Aorta (tissue), 5 donors: Measurements from ENCODE around the gene HIPK2. TPM values are rescaled to one million over a fixed set of nuclear protein-coding genes. Genes with fewer than 3 reads are reported as not detected.

Experiments used
- ATAC-seq: fragments of 200-7000 bp; cut with Tn5 transposase; one replicate; pipeline ENCODE4 v1.9.1; 2022; ENCODE audit warnings: moderate library complexity; ENCODE audit not compliant: low FRiP score
- DNase-seq, 2 donors: peaks; one replicate each; pipeline ENCODE4 v3.0.0-alpha.2; 2020
- H3K27ac ChIP-seq, 2 donors: one replicate each; pipeline ENCODE4 v1.5.1; 2013; ENCODE audit warnings: low read length in 2 of 2, mild to moderate bottlenecking in 2 of 2, moderate library complexity in 2 of 2, control low read depth in 1 of 2, inconsistent platforms in 1 of 2, low read depth in 1 of 2
- H3K27me3 ChIP-seq, 2 donors: one replicate each; pipeline ENCODE4 v1.6.1; 2013; ENCODE audit warnings: control low read depth in 1 of 2, low read length in 1 of 2, mild to moderate bottlenecking in 1 of 2, moderate library complexity in 1 of 2; ENCODE audit not compliant: insufficient read depth in 2 of 2, control insufficient read depth in 1 of 2
- H3K36me3 ChIP-seq, 2 donors: one replicate each; pipeline ENCODE4 v1.6.1; 2013; ENCODE audit warnings: control low read depth in 1 of 2, low read length in 1 of 2, mild to moderate bottlenecking in 1 of 2; ENCODE audit not compliant: insufficient read depth in 2 of 2, control insufficient read depth in 1 of 2
- H3K4me1 ChIP-seq, 2 donors: one replicate each; pipeline ENCODE4 v1.6.1; 2013; ENCODE audit warnings: low read length in 2 of 2, control low read depth in 1 of 2, mild to moderate bottlenecking in 1 of 2, moderate library complexity in 1 of 2; ENCODE audit not compliant: insufficient read depth in 2 of 2, control insufficient read depth in 1 of 2
- H3K4me3 ChIP-seq, 2 donors: one replicate each; pipeline ENCODE4 v1.5.1; 2013; ENCODE audit warnings: low read length in 2 of 2, control low read depth in 1 of 2, mild to moderate bottlenecking in 1 of 2
- H3K9me3 ChIP-seq: one replicate; pipeline ENCODE4 v1.6.1; 2013; ENCODE audit warnings: mild to moderate bottlenecking, low read length; ENCODE audit not compliant: control insufficient read depth
- WGBS, 2 donors: extraction: QIAGEN DNeasy Blood & Tissue Kit; methylation state at CpG; one replicate each; pipeline ENCODE4 v1.1.7; 2013; 5-methylcytosine and 5-hydroxymethylcytosine counted together
- intact Hi-C, 2 donors: fragments of 100-400 bp; cut with DNase I; formaldehyde crosslinking; loops; one replicate each; pipeline versions ENCODE4 v1.14.2 to v1.15.0; 2022
- polyA plus RNA-seq, 2 donors: library from polyadenylated mRNA; stranded (reverse); fragments of 200-250 nt; gene quantifications; one replicate each; pipeline ENCODE4 v1.2.3, GENCODE V29; 2013
- total RNA-seq, 2 donors: library from RNA; stranded (reverse); fragmentation: NEBNext Ultra II Directional; extraction: Animal tissue kit (Norgen Biotek cat#: 25700); gene quantifications; one replicate each; pipeline ENCODE4 v1.2.1, GENCODE V29; 2021
- donor health status: healthy with polysubstance abuse.
- donor health status: Bipolar disorder and iron deficiency.
- donor health status: DM: no; HTN: no; CAD: no.
- donor health status: DM: no; HTN: no; CAD: no.
- donor health status: DM: yes; HTN: yes; CAD: no.

The HIPK2 gene
- total and polyA plus RNA-seq, 4 donors = 9.4 to 108 (median 23.9) TPM

DNA sequence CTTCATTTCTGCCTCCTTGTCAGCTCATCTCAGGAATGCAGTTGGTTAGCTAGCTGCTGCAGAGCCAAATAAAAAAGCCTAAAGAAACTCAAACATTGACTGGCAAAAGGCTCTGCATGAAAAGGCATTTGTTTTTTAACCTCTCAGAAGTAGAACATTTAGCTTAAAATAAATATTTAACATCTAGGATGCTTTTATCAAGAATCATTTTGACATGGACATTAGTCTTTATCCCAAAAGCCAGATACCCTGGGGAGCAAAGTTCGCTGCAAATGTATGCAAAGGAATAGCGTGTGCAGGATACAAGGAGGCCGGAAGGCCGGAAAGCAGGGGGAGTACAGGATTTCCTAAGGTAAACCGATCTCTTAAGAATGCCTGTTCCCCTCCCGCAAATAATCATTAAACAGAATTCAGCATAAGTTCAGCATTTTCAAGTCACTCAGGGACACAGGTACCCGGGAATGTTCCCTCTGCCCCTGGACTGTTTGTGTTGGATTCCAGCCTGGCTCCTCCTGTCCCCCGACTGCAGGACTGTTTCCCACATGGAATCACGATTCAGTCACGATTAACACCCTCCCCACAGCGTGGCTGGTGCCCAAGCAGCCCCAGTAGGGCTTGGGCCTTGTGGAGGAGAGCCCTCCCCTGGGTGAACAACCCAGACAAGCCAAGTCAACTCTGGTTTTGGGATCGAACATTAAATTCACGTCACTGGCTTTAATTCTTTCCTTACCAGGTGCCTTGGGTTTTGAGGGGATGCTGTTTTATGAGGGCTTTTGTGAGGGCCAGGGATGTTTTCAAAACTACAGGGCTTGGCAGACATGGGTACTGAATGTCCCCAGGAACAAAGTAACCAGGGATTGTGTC is 97.8 kb downstream of the HIPK2 start:
- peak in 1 of 2 donors; percentile 82 for DNase-seq
- no peaks in the 10 kb centered on the region for H3K9me3 ChIP-seq
- peaks cover 0 to 16% of the 10 kb centered on the region in 2 donors for H3K4me1 ChIP-seq
- no peak overlapping the region for H3K4me3 ChIP-seq
- H3K27ac ChIP-seq = peak overlapping the region; percentile 80 to 95
- no peaks in the 10 kb centered on the region for H3K27me3 ChIP-seq
- H3K36me3 ChIP-seq = no peaks in the 10 kb centered on the region
- 8 to 12% methylated on average over 13 of the region's 13 CpGs for WGBS, 2 donors
- intact Hi-C loops = loop anchor here (2.0 to 5.0 kb wide), 4 partner anchors 33 to 97 kb away; partner anchors contain the start of gene HIPK2 (in 1 of the 2)
- ATAC-seq = peak; percentile 63

DNA sequence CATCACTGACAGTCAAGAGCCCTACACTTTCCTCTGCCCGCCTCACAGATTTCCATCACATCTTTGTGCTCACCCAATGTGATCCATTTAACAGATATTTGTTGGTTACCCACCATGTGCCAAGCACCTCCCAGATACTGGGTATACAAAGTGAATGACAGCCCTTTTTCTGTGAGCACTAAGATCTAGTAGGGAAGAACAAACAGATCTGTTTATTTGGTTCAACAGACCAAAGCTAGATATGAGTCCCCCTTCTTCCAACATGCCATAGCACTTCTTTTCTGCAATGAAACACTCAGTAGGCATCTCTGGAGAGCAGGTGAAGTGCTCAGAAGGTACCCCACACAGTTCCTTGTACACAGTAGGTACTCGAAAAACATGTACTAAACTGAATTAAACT is 101.4 kb downstream of the HIPK2 start:
- WGBS, 2 donors = 98% methylated on average over 2 of the region's 2 CpGs
- ATAC-seq = no peak

DNA sequence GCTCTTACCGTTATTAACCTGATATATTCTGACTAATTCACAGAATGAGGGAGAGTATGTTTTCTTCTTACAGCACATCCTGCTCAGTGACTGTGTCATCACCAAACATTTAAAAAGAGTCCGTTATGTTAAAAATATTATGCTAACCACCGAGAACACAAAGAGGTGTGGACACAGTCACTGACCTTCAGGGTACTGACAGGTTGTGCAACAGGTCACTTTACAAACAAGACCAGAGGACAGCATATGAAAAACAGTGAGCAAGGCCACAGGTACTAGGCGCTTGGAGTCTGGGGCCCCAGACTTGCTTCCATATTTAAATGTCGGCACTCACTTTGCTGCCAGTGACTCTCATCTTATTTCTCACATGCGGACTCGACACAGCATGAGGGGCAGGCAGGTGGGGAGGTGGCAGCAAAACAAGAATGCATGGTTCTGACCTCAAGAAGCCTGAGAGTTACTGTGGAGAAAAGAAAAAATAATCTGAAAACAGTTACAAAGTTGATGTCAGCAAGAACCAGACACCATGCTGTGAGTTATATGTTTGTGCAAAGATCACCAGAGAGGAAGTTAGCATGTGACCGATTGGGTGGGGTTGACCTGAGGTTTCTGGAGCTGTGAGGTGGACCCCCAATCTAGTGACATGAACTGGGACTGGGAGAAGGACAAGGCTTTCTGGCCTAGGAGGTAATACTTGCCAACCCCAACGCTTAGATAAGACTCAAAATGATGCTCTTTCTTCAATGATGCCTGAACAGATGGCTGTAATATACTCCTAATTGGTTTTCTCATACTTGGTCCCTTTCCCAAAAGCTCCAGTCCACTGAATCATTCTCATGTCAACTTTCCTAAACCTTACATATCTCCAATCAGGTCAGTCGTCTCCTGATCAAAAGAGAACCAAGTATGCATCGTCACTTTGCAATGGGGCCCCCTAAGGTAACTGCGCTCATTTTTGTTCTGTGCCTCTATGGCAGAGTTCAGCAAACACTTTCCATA is 102.4 kb downstream of the HIPK2 start:
- ATAC-seq = no peak
- 84 to 85% methylated on average over 12 of the region's 12 CpGs for WGBS, 2 donors
- Histone ChIP-seq H3K4me1 (peaks cover 0 to 6% of the 10 kb centered on the region in 2 donors), H3K9me3 (no peaks in the 10 kb centered on the region), H3K4me3 (no peak overlapping the region), H3K27ac (no peak overlapping the region), H3K27me3 (no peaks in the 10 kb centered on the region), H3K36me3 (peaks cover 0 to 3% of the 10 kb centered on the region in 2 donors)
- no peak for DNase-seq
- intact Hi-C loops = no loop called here

More for the DNA sequence above, 101.4 kb downstream of the HIPK2 start:
- intact Hi-C loops = no loop called here
- DNase-seq = no peak
- H3K27ac ChIP-seq = no peak overlapping the region
- peaks cover 0 to 3% of the 10 kb centered on the region in 2 donors for H3K36me3 ChIP-seq
- no peak overlapping the region for H3K4me3 ChIP-seq
- no peaks in the 10 kb centered on the region for H3K27me3 ChIP-seq
- no peaks in the 10 kb centered on the region for H3K9me3 ChIP-seq
- H3K4me1 ChIP-seq = peaks cover 0 to 10% of the 10 kb centered on the region in 2 donors

DNA sequence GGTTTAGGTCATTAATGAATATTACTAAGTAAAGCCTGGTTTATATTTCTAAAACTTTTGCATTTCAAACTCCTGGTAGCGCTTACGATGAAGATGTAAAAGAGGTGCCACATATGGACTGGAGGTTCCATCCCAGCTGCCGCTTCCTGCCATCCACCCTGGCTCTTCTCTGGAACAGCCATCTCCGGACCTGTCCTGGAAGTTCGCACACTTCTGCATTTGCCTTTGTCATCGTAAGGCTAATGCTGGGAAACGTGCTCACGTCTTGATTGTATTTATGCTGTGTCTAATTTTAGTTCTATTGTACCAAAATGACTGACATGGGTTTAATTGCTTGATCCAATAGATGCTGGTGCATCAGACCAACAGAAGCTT is 103.1 kb downstream of the HIPK2 start:
- Histone ChIP-seq H3K27ac (no peak overlapping the region), H3K27me3 (no peaks in the 10 kb centered on the region), H3K4me1 (peaks cover 0 to 5% of the 10 kb centered on the region in 2 donors), H3K36me3 (peaks cover 0 to 3% of the 10 kb centered on the region in 2 donors), H3K4me3 (no peak overlapping the region), H3K9me3 (no peaks in the 10 kb centered on the region)
- no peak for ATAC-seq
- 69 to 71% methylated on average over 8 of the region's 8 CpGs for WGBS, 2 donors
- no peak for DNase-seq
- intact Hi-C loops = no loop called here

DNA sequence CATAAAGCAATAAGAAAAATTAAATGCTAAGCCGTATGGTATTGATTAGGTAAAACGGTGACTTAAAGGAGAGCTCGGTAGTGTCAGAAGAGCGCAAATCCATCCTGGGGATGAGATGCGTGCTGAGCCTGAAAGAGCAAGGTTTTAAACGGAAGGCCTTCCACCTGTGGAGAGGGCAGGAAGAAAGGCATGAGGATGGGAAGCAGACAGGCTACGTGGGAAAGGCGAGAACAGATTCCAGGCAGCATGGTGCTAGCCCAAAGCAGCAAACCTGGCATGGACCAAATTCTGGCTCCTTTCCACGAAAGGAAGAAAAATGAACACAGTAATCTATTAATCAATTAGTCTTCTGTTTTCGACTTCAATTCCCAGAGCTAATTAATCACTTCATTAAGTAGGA is 103.5 kb downstream of the HIPK2 start:
- DNase-seq (no peak), ATAC-seq (no peak)
- Histone ChIP-seq H3K27ac (no peak overlapping the region), H3K27me3 (no peaks in the 10 kb centered on the region), H3K4me3 (no peak overlapping the region), H3K4me1 (peaks cover 0 to under 1% of the 10 kb centered on the region in 2 donors), H3K9me3 (no peaks in the 10 kb centered on the region), H3K36me3 (peaks cover 0 to 3% of the 10 kb centered on the region in 2 donors)
- 87 to 89% methylated on average over 10 of the region's 10 CpGs for WGBS, 2 donors
- intact Hi-C loops = no loop called here

DNA sequence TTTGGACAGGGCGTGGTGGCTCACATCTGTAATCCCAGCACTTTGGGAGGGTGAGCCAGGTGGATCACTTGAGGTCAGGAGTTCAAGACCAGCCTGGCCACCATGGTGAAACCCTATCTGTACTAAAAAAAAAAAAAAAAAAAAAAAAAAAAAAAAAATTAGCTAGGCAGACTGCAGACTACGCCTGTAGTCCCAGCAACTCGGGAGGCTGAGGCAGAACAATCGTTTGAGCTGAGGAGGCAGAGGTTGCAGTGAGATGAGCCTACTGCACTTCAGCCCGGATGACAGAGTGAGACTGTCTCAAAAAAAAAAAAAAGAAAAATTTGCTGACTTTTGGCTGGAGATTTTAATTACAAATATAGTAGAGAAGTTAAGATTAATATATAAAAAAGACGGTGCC is 104.0 kb downstream of the HIPK2 start:
- Histone ChIP-seq H3K27me3 (no peaks in the 10 kb centered on the region), H3K4me1 (no peaks in the 10 kb centered on the region), H3K27ac (no peak overlapping the region), H3K4me3 (no peak overlapping the region), H3K36me3 (peaks cover 0 to 3% of the 10 kb centered on the region in 2 donors), H3K9me3 (no peaks in the 10 kb centered on the region)
- ATAC-seq (no peak), DNase-seq (no peak)
- intact Hi-C loops = no loop called here
- WGBS, 2 donors = 92 to 94% methylated on average over 6 of the region's 6 CpGs

DNA sequence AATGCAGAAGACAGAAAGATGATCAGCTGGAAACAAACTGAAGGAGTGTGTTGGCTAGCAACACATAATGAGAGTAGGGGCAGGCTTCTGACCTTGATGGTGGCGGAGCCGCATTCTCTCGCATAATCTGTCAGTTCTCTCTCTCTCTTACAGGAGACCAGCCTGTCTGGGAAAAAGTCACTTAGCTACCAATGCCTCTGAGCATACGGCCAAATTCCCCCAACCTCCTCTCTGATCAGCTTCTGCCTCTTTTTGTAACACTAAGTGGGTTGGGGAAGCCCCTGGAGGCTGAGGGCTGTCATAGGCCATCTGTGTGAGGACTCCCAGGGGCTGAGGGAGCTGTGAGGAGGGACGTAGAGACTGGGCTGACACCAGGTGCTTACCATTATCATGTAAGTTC is 104.6 kb downstream of the HIPK2 start:
- peaks cover 0 to 3% of the 10 kb centered on the region in 2 donors for H3K36me3 ChIP-seq
- H3K4me3 ChIP-seq = no peak overlapping the region
- no peaks in the 10 kb centered on the region for H3K27me3 ChIP-seq
- H3K4me1 ChIP-seq = no peaks in the 10 kb centered on the region
- intact Hi-C loops = no loop called here
- ATAC-seq (no peak), DNase-seq (no peak)
- no peak overlapping the region for H3K27ac ChIP-seq
- 94% methylated on average over 5 of the region's 5 CpGs for WGBS, 2 donors
- no peaks in the 10 kb centered on the region for H3K9me3 ChIP-seq

DNA sequence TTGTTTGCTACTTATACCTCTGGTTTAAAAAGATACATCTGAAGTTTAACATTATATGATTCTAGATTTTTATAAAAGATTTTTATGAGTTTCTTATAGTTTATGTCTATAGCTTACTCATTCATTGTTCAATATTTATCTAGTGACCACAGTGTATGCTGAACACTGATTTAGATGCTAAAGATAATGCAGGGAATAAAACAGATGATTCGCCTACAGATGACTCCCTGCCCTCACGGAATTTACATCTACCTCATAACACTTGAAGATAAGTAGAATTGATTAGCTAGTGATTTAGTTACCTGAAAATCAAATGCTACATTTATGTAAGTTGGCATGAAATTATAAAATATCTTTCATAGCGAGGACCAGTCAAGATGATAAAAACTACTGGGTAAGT is 105.8 kb downstream of the HIPK2 start:
- H3K36me3 ChIP-seq = peaks cover 0 to 3% of the 10 kb centered on the region in 2 donors
- no peak for DNase-seq
- WGBS, 2 donors = 94 to 95% methylated on average over 3 of the region's 3 CpGs
- H3K9me3 ChIP-seq = no peaks in the 10 kb centered on the region
- no peak overlapping the region for H3K4me3 ChIP-seq
- intact Hi-C loops = no loop called here
- ATAC-seq = no peak
- H3K27me3 ChIP-seq = no peaks in the 10 kb centered on the region
- H3K4me1 ChIP-seq = no peaks in the 10 kb centered on the region
- no peak overlapping the region for H3K27ac ChIP-seq
